Body of pancreas (tissue), 4 donors: ENCODE measurements around the gene IFITM1.

Experiments used
- CTCF ChIP-seq, 7 experiments: fragments of 450-650 bp in 4 of 7; fragments of 200-600 bp in 3 of 7; sonication (generic) in 3 of 7; IDR thresholded peaks; one replicate each; pipeline ENCODE4 v1.5.1; 2016 to 2019; ENCODE audit warnings: antibody characterized with exemption in 7 of 7
- POLR2A ChIP-seq, 3 donors: fragments of 450-650 bp; IDR thresholded peaks; one replicate each; pipeline ENCODE4 v1.6.1; 2016; ENCODE audit warnings: antibody characterized with exemption in 3 of 3, mild to moderate bottlenecking in 2 of 3

GRCh38 chr11:356610-357009 lies 42.8 kb downstream of the IFITM1 start:
- TF ChIP-seq POLR2A (IDR thresholded peaks at IDR 0.05), result no peak
- TF ChIP-seq CTCF (IDR thresholded peaks at IDR 0.05), result no peak
